Measurements from ENCODE around the gene GPRC5B.

GPRC5B gene

DNA sequence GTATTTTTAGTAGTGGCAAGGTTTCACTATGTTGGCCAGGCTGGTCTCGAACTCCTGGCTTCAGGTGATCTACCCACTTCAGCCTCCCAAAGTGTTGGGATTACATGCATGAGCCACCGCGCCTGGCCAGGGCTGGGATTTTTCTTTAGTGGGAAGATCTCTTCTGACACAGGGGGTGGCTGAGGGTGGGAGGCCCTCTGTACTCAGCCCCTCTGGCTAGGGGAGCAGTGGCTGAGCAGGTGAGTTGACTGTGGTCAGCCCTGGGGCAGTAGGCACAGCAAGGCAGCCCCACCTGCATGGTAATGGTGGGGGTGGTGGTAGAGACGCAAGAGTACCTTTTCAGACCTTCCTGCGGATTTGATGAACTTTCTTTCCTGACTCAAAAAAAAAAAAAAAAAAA lies 12.3 kb upstream of the GPRC5B start:
- TF ChIP-seq, protein P1, sequence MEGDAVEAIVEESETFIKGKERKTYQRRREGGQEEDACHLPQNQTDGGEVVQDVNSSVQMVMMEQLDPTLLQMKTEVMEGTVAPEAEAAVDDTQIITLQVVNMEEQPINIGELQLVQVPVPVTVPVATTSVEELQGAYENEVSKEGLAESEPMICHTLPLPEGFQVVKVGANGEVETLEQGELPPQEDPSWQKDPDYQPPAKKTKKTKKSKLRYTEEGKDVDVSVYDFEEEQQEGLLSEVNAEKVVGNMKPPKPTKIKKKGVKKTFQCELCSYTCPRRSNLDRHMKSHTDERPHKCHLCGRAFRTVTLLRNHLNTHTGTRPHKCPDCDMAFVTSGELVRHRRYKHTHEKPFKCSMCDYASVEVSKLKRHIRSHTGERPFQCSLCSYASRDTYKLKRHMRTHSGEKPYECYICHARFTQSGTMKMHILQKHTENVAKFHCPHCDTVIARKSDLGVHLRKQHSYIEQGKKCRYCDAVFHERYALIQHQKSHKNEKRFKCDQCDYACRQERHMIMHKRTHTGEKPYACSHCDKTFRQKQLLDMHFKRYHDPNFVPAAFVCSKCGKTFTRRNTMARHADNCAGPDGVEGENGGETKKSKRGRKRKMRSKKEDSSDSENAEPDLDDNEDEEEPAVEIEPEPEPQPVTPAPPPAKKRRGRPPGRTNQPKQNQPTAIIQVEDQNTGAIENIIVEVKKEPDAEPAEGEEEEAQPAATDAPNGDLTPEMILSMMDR (IDR thresholded peaks at IDR 0.05; ENCODE audit: low read depth, low read length, missing control alignments) = no peak
- in situ Hi-C loops (cut with HindIII; ENCODE audit: low pct_ligation_motif_present, low sequenced_read_pairs) = loop anchor here (25.0 kb wide), 1 partner anchor 160 kb away; no protein-coding TSS in a partner anchor

DNA sequence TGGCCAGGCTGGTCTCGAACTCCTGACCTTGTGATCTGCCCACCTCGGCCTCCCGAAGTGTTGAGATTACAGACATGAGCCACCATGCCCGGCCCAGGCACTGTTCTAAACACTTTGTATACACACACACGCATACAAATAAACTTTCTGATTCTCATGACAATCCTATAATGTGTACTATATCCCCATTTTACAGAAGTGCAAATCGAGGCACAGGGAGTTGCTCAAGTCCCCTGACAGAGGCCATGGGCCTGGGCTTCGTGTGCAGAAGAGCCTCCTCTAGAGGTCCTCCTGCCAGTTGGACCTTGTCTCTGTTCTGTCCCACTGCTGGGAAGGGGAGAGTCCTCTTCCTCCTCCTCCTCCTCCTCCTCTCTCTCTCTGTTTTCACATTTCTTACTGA lies 9.9 kb upstream of the GPRC5B start:
- in situ Hi-C loops (cut with HindIII; ENCODE audit: low pct_ligation_motif_present, low sequenced_read_pairs) = loop anchor here (25.0 kb wide), 1 partner anchor 157 kb away; no protein-coding TSS in a partner anchor
- TF ChIP-seq, protein P1 (IDR thresholded peaks at IDR 0.05; ENCODE audit: low read depth, low read length, missing control alignments) = no peak
- Histone ChIP-seq H3K4me3 (ENCODE audit: low read depth, low read length) (no peak overlapping the region), H3K27ac (no peak overlapping the region), H3K27me3 (replicated peaks) (no peaks in the 10 kb centered on the region), H3K36me3 (replicated peaks) (no peaks in the 10 kb centered on the region)
- no peak for DNase-seq

More for the DNA sequence above, 12.3 kb upstream of the GPRC5B start:
- H3K27me3 ChIP-seq (replicated peaks) = no peaks in the 10 kb centered on the region
- no peak overlapping the region for H3K27ac ChIP-seq
- H3K4me3 ChIP-seq (ENCODE audit: low read depth, low read length) = no peak overlapping the region
- DNase-seq = no peak
- no peaks in the 10 kb centered on the region for H3K36me3 ChIP-seq (replicated peaks)

DNA sequence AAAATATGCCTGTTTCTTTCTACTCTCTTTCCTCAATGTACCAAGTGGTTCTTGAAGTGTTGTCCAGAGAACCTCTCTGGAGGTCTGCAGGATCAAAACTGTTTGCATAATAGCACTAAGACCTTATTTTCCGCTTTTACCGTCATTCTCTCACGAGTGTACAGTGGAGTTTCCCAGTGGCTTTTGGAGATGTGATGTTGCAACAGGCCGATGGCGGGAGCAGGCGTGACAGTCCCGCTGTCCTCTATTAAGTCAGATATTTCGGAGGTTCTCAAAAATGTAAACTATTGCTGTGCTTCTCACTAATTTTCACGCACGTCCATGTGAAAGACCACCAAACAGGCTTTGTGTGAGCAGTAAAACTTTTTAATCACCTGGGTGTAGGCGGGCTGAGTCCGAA lies 8.3 kb upstream of the GPRC5B start:
- in situ Hi-C loops (cut with HindIII; ENCODE audit: low pct_ligation_motif_present, low sequenced_read_pairs) = loop anchor here (25.0 kb wide), 1 partner anchor 156 kb away; no protein-coding TSS in a partner anchor
- Histone ChIP-seq H3K27me3 (replicated peaks) (no peaks in the 10 kb centered on the region), H3K36me3 (replicated peaks) (no peaks in the 10 kb centered on the region)

DNA sequence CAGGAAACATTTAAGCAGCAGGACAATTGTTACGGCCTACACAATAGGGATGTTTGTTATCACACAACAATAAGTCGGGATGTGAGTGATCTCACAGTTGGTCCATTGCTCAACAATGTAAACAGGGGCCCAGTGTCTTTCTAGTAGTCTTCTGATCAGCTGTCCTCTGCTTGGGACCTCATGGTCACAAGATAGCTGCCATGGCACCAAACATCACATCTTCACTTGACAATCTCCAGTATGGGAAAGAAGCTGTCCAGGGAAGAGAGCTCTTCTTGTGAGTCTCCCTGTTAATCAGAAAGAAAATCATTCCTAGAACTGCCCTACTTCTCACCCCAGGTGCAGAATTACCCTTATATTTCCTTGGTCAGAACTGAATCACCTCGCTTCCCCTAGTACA lies 6.3 kb upstream of the GPRC5B start:
- TF ChIP-seq, protein P1 (IDR thresholded peaks at IDR 0.05; ENCODE audit: low read depth, low read length, missing control alignments) = no peak
- no peak for DNase-seq
- in situ Hi-C loops (cut with HindIII; ENCODE audit: low pct_ligation_motif_present, low sequenced_read_pairs) = loop anchor here (25.0 kb wide), 1 partner anchor 154 kb away; no protein-coding TSS in a partner anchor

More for the DNA sequence above, 8.3 kb upstream of the GPRC5B start:
- H3K4me3 ChIP-seq (ENCODE audit: low read depth, low read length) = no peak overlapping the region
- no peak for DNase-seq
- TF ChIP-seq, protein P1 (IDR thresholded peaks at IDR 0.05; ENCODE audit: low read depth, low read length, missing control alignments) = no peak
- H3K27ac ChIP-seq = no peak overlapping the region

DNA sequence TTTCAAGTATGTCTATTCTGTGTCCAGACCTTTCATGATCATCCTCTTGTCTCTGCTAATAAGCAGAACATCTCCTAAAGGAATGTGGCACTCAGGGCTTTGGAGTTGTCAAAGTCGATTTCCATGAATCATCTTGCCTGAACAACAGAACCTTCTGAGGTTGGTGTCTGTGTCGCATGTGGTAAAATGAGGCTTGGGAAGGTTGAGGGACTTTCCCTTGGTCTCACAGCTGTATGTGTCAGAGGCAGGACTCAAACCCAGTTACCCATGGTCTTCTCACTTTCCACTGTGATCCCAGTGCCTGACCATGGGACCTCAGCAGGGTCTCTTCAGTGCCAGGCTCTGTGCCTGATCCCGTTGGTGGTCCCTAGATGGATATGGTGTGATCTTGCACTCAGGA lies 4.2 kb upstream of the GPRC5B start:
- Histone ChIP-seq H3K4me3 (ENCODE audit: low read depth, low read length) (no peak overlapping the region), H3K36me3 (replicated peaks) (no peaks in the 10 kb centered on the region), H3K27me3 (replicated peaks) (no peaks in the 10 kb centered on the region), H3K27ac (no peak overlapping the region)
- TF ChIP-seq, protein P1 (IDR thresholded peaks at IDR 0.05; ENCODE audit: low read depth, low read length, missing control alignments) = no peak
- in situ Hi-C loops (cut with HindIII; ENCODE audit: low pct_ligation_motif_present, low sequenced_read_pairs) = loop anchor here (25.0 kb wide), 1 partner anchor 152 kb away; no protein-coding TSS in a partner anchor
- DNase-seq = no peak

More for the DNA sequence above, 6.3 kb upstream of the GPRC5B start:
- no peak overlapping the region for H3K4me3 ChIP-seq (ENCODE audit: low read depth, low read length)
- no peaks in the 10 kb centered on the region for H3K27me3 ChIP-seq (replicated peaks)
- no peaks in the 10 kb centered on the region for H3K36me3 ChIP-seq (replicated peaks)
- no peak overlapping the region for H3K27ac ChIP-seq
